ENCODE results near the gene RTF2. TPM values are rescaled to one million over a fixed set of nuclear protein-coding genes. Genes with fewer than 3 reads are reported as not detected.

RTF2 gene
- polyA plus RNA-seq, 1 donor from 2014 or later, result 127 TPM

DNA sequence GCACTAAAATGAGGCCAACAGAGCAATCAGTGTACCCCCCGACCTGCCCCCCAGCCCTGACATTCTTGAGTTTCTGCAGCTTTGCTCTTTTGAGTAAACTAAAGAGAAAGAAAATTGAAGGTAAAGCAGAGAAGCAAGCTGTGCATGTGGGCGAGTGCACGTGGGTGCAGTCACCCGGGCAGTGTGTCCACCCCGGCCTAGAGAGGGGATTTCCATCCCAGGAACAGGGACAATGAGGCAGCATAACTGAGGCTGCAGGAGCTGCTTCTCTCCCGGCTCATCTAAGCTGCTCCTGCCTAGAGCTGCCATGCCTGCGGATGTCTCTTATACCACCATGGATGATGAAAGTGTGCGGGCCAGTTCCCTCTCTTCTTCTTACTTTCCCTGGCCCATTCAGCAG, 39.5 kb upstream of the RTF2 start:
- TF ChIP-seq EP300 (conservative IDR thresholded peaks at IDR 0.05; ENCODE audit: poor library complexity, severe bottlenecking) (no peak), MXI1 (conservative IDR thresholded peaks at IDR 0.05; ENCODE audit: poor library complexity, severe bottlenecking) (no peak)
- TF ChIP-seq, protein P1, sequence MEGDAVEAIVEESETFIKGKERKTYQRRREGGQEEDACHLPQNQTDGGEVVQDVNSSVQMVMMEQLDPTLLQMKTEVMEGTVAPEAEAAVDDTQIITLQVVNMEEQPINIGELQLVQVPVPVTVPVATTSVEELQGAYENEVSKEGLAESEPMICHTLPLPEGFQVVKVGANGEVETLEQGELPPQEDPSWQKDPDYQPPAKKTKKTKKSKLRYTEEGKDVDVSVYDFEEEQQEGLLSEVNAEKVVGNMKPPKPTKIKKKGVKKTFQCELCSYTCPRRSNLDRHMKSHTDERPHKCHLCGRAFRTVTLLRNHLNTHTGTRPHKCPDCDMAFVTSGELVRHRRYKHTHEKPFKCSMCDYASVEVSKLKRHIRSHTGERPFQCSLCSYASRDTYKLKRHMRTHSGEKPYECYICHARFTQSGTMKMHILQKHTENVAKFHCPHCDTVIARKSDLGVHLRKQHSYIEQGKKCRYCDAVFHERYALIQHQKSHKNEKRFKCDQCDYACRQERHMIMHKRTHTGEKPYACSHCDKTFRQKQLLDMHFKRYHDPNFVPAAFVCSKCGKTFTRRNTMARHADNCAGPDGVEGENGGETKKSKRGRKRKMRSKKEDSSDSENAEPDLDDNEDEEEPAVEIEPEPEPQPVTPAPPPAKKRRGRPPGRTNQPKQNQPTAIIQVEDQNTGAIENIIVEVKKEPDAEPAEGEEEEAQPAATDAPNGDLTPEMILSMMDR (IDR thresholded peaks at IDR 0.05; ENCODE audit: poor library complexity, severe bottlenecking), result no peak
- H3K27ac ChIP-seq (ENCODE audit: low read length), result no peak overlapping the region
- no peaks in the 10 kb centered on the region for H3K79me2 ChIP-seq (replicated peaks; ENCODE audit: insufficient read depth, low read length)
- no peaks in the 10 kb centered on the region for H3K27me3 ChIP-seq (ENCODE audit: insufficient read depth, low read depth, low read length)
- H3K9me2 ChIP-seq (ENCODE audit: insufficient read depth, low read length), result no peaks in the 10 kb centered on the region
- no peak overlapping the region for H2AFZ ChIP-seq (ENCODE audit: low read depth, low read length)
- H3K36me3 ChIP-seq (ENCODE audit: insufficient read depth, low read length), result no peaks in the 10 kb centered on the region
- no peak overlapping the region for H3K9ac ChIP-seq (ENCODE audit: low read length)
- H3K4me3 ChIP-seq (ENCODE audit: low read length), result no peak overlapping the region
- H3F3A ChIP-seq (ENCODE audit: insufficient read depth, low read length, poor library complexity, severe bottlenecking), result no peaks in the 10 kb centered on the region
- no peaks in the 10 kb centered on the region for H4K20me1 ChIP-seq (ENCODE audit: insufficient read depth)
- H3K4me2 ChIP-seq (ENCODE audit: low read length), result no peak overlapping the region
- H3K9me3 ChIP-seq (ENCODE audit: low read length), result no peaks in the 10 kb centered on the region

DNA sequence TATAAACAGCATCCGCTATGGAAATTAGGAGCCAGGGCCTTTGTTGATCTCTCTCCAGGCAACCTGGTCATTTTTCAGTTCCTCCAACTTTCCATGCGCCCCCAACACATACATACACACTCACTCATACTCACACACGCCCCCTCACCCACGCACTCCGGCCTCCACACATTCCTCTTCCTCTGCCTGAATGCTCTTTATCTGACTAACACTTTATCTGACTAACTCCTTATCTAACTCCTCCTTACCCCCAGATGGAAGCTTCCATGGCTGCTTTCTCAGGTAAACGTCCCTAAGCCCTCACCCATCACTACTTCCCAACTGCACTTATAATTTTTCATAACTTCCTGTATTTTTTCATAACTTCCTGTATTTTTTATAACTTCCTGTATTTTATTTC, 38.9 kb upstream of the RTF2 start:
- Histone ChIP-seq H3K4me3 (ENCODE audit: low read length) (no peak overlapping the region), H3K79me2 (replicated peaks; ENCODE audit: insufficient read depth, low read length) (no peaks in the 10 kb centered on the region), H4K20me1 (ENCODE audit: insufficient read depth) (no peaks in the 10 kb centered on the region), H3K9ac (ENCODE audit: low read length) (no peak overlapping the region), H3K36me3 (ENCODE audit: insufficient read depth, low read length) (no peaks in the 10 kb centered on the region), H3K9me2 (ENCODE audit: insufficient read depth, low read length) (no peaks in the 10 kb centered on the region), H3F3A (ENCODE audit: insufficient read depth, low read length, poor library complexity, severe bottlenecking) (no peaks in the 10 kb centered on the region), H3K4me2 (ENCODE audit: low read length) (no peak overlapping the region), H3K27me3 (ENCODE audit: insufficient read depth, low read depth, low read length) (no peaks in the 10 kb centered on the region), H2AFZ (ENCODE audit: low read depth, low read length) (no peak overlapping the region), H3K27ac (ENCODE audit: low read length) (no peak overlapping the region), H3K9me3 (ENCODE audit: low read length) (no peaks in the 10 kb centered on the region)
- TF ChIP-seq EZH2 (IDR thresholded peaks at IDR 0.05; ENCODE audit: borderline replicate concordance, insufficient read depth, low read length, poor library complexity, severe bottlenecking) (no peak), POLR2AphosphoS5 (IDR thresholded peaks at IDR 0.05) (no peak), EP300 (conservative IDR thresholded peaks at IDR 0.05; ENCODE audit: poor library complexity, severe bottlenecking) (no peak), MXI1 (conservative IDR thresholded peaks at IDR 0.05; ENCODE audit: poor library complexity, severe bottlenecking) (no peak), RAD21 (conservative IDR thresholded peaks at IDR 0.05) (no peak), SMC3 (conservative IDR thresholded peaks at IDR 0.05; ENCODE audit: poor library complexity) (no peak), TAF1 (IDR thresholded peaks at IDR 0.05; ENCODE audit: low read depth) (no peak)
- TF ChIP-seq, protein P2, sequence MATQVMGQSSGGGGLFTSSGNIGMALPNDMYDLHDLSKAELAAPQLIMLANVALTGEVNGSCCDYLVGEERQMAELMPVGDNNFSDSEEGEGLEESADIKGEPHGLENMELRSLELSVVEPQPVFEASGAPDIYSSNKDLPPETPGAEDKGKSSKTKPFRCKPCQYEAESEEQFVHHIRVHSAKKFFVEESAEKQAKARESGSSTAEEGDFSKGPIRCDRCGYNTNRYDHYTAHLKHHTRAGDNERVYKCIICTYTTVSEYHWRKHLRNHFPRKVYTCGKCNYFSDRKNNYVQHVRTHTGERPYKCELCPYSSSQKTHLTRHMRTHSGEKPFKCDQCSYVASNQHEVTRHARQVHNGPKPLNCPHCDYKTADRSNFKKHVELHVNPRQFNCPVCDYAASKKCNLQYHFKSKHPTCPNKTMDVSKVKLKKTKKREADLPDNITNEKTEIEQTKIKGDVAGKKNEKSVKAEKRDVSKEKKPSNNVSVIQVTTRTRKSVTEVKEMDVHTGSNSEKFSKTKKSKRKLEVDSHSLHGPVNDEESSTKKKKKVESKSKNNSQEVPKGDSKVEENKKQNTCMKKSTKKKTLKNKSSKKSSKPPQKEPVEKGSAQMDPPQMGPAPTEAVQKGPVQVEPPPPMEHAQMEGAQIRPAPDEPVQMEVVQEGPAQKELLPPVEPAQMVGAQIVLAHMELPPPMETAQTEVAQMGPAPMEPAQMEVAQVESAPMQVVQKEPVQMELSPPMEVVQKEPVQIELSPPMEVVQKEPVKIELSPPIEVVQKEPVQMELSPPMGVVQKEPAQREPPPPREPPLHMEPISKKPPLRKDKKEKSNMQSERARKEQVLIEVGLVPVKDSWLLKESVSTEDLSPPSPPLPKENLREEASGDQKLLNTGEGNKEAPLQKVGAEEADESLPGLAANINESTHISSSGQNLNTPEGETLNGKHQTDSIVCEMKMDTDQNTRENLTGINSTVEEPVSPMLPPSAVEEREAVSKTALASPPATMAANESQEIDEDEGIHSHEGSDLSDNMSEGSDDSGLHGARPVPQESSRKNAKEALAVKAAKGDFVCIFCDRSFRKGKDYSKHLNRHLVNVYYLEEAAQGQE (IDR thresholded peaks at IDR 0.05; ENCODE audit: borderline replicate concordance), result no peak
- TF ChIP-seq, protein P1 (IDR thresholded peaks at IDR 0.05; ENCODE audit: poor library complexity, severe bottlenecking), result no peak
